Left lung (tissue), 10 donors: Measurements from ENCODE around the gene E4F1. TPM values are rescaled to one million over a fixed set of nuclear protein-coding genes. Genes with fewer than 3 reads are reported as not detected.

Experiments
- ATAC-seq: fragments of 200-7000 bp; cut with Tn5 transposase; one replicate; pipeline ENCODE4 v1.9.1; 2020; ENCODE audit warnings: moderate library complexity
- DNase-seq, 4 donors: peaks; one replicate each; pipeline ENCODE4 v3.0.0-alpha.2; 2013 to 2020
- H3K27ac ChIP-seq, 2 donors: fragments of 200-600 bp; sonication (generic) in 1 of 2; one replicate each; pipeline versions ENCODE4 v1.5.0 to v1.8.0; 2020 to 2021
- H3K27me3 ChIP-seq, 2 donors: fragments of 200-600 bp; sonication (generic) in 1 of 2; one replicate each; pipeline versions ENCODE4 v1.5.0 to v1.8.0; 2020 to 2021
- H3K36me3 ChIP-seq, 2 donors: fragments of 200-600 bp; sonication (generic) in 1 of 2; one replicate each; pipeline versions ENCODE4 v1.5.0 to v1.8.0; 2020 to 2021
- H3K4me1 ChIP-seq, 2 donors: fragments of 200-600 bp; one replicate each; pipeline ENCODE4 v1.8.0; 2021
- H3K4me3 ChIP-seq, 2 donors: fragments of 200-600 bp; sonication (generic) in 1 of 2; one replicate each; pipeline versions ENCODE4 v1.5.0 to v1.8.0; 2020 to 2021; ENCODE audit warnings: mild to moderate bottlenecking in 1 of 2
- H3K9me3 ChIP-seq, 2 donors: fragments of 200-600 bp; sonication (generic) in 1 of 2; one replicate each; pipeline versions ENCODE4 v1.5.0 to v1.8.0; 2020 to 2021
- intact Hi-C, 2 donors: fragments of 100-400 bp; cut with DNase I; formaldehyde crosslinking; loops; one replicate each; pipeline versions ENCODE4 v1.11.2 to v1.14.2; 2022
- polyA plus RNA-seq, 6 donors: library from polyadenylated mRNA; unstranded; fragments of 120-200 nt; gene quantifications; one replicate each; pipeline ENCODE4 v1.2.1, GENCODE V29; 2013; ENCODE audit not compliant: insufficient read length in 6 of 6
- total RNA-seq, 2 donors: library from RNA; stranded (reverse); fragmentation: NEBNext Ultra II Directional; extraction: Animal tissue kit (Norgen Biotek cat#: 25700); gene quantifications; one replicate each; pipeline ENCODE4 v1.2.1, GENCODE V29; 2021
- TF ChIP-seq, protein P1 (sequence below), 2 donors: fragments of 200-600 bp; sonication (generic) in 1 of 2; IDR thresholded peaks; one replicate each; pipeline versions ENCODE4 v1.5.0 to v1.8.0; 2021; ENCODE audit warnings: antibody characterized with exemption in 2 of 2
- donor health status: DM: no; HTN: yes; CAD: no.
- donor health status: DM: no; HTN: no; CAD: no.

The E4F1 gene
- total and polyA plus RNA-seq, 8 donors, result 12.7 to 22.6 (median 17.0) TPM

DNA sequence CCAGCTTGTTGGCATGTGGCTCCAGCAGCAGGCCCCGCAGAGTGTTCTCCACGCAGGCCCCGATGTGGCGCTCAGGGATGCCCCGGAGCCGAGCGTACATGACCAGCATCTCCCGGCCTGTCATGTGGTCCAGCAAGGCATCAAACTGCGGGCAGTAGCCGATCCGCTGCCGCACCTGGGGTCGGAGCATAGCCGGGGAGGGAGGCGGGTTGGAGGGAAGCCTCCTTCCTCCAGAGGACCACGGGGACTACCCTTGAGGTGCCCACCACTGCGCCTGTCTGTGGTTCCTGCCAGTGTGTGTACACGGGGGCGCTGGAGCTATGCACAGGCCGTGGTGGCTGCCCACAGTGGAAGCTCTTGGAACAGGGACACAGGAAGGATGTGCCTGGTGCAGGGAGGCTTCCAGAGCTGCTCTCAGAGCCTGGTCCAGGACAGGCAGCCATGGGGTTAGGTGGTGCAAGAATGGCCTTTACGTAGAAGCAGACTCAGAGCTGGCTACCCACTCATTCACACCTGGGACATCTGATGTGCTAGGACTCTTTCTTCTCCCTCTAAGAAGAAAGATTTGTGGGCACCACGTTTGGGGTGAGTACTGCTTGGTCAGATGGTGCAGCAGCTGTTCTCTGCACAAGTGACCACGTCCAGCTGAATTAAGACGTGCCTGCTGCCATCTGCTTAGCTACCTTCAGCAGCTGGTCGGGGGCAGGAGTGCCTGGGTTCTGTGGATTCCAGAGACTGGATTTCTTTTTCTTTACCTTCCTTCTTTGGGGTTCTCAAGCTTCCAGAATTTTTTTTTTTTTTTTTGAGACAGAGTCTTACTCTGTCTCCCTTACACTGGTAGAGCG, 55.8 kb downstream of the E4F1 start:
- H3K27ac ChIP-seq, result no peak overlapping the region
- ATAC-seq (no peak), DNase-seq (peak in 1 of 4 donors; percentile 63)
- no peaks in the 10 kb centered on the region for H3K9me3 ChIP-seq
- no peaks in the 10 kb centered on the region for H3K4me1 ChIP-seq
- H3K36me3 ChIP-seq, result peaks cover 0 to 85% of the 10 kb centered on the region in 2 donors
- no peaks in the 10 kb centered on the region for H3K27me3 ChIP-seq
- H3K4me3 ChIP-seq, result no peak overlapping the region
- intact Hi-C loops, result no loop called here
- TF ChIP-seq, protein P1, sequence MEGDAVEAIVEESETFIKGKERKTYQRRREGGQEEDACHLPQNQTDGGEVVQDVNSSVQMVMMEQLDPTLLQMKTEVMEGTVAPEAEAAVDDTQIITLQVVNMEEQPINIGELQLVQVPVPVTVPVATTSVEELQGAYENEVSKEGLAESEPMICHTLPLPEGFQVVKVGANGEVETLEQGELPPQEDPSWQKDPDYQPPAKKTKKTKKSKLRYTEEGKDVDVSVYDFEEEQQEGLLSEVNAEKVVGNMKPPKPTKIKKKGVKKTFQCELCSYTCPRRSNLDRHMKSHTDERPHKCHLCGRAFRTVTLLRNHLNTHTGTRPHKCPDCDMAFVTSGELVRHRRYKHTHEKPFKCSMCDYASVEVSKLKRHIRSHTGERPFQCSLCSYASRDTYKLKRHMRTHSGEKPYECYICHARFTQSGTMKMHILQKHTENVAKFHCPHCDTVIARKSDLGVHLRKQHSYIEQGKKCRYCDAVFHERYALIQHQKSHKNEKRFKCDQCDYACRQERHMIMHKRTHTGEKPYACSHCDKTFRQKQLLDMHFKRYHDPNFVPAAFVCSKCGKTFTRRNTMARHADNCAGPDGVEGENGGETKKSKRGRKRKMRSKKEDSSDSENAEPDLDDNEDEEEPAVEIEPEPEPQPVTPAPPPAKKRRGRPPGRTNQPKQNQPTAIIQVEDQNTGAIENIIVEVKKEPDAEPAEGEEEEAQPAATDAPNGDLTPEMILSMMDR (IDR thresholded peaks at IDR 0.05), result no peak

- Histone ChIP-seq H3K27me3 (no peaks in the 10 kb centered on the region), H3K36me3 (peaks cover 0 to 96% of the 10 kb centered on the region in 2 donors), H3K4me1 (no peaks in the 10 kb centered on the region), H3K27ac (no peak overlapping the region), H3K4me3 (no peak overlapping the region), H3K9me3 (no peaks in the 10 kb centered on the region)
- TF ChIP-seq, protein P1 (IDR thresholded peaks at IDR 0.05), result no peak
- DNase-seq (peak in 1 of 4 donors; percentile 65), ATAC-seq (no peak)
- intact Hi-C loops, result no loop called here
Observed at GRCh38 chr16:2280461-2280860, 57.1 kb downstream of the E4F1 start.

DNA sequence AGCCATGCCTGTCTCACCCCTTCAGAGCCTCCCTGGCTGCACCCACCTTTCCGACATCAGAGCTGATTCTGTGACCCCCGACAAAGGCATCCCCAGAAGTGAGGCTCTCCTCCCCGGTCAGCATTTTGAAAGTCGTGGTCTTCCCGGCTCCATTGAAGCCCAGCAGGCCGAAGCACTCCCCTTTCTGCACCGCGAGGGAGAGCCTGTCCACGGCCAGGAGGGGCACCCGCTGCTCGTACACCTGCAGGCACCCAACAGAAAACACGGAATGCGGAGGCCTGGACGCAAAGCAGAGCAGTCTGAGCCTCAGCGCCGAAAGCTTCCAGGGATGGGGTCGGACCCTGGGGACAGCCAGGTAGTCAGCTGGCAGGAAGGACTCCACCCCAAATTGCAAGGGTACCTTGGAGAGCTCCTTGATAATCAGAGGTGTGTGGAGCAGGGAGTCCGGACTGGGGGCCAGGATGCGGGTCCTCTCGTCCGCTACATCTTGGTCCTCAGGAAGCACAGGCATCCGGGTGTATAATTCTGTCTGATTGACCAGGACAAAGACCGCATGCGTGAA, 57.7 kb downstream of the E4F1 start:
- DNase-seq (peak in 1 of 4 donors; percentile 52), ATAC-seq (no peak)
- Histone ChIP-seq H3K27me3 (no peaks in the 10 kb centered on the region), H3K36me3 (peaks cover 0 to 96% of the 10 kb centered on the region in 2 donors), H3K4me1 (no peaks in the 10 kb centered on the region), H3K27ac (no peak overlapping the region), H3K9me3 (no peaks in the 10 kb centered on the region), H3K4me3 (no peak overlapping the region)
- intact Hi-C loops, result no loop called here
- TF ChIP-seq, protein P1 (IDR thresholded peaks at IDR 0.05), result no peak

GRCh38 chr16:2282262-2282661, 58.9 kb downstream of the E4F1 start:
- no peak for ATAC-seq
- Histone ChIP-seq H3K9me3 (no peaks in the 10 kb centered on the region), H3K27me3 (no peaks in the 10 kb centered on the region), H3K4me1 (no peaks in the 10 kb centered on the region), H3K27ac (no peak overlapping the region), H3K36me3 (peaks cover 0 to 96% of the 10 kb centered on the region in 2 donors), H3K4me3 (no peak overlapping the region)
- intact Hi-C loops, result no loop called here
- TF ChIP-seq, protein P1 (IDR thresholded peaks at IDR 0.05), result no peak
- DNase-seq, result no peak

DNA sequence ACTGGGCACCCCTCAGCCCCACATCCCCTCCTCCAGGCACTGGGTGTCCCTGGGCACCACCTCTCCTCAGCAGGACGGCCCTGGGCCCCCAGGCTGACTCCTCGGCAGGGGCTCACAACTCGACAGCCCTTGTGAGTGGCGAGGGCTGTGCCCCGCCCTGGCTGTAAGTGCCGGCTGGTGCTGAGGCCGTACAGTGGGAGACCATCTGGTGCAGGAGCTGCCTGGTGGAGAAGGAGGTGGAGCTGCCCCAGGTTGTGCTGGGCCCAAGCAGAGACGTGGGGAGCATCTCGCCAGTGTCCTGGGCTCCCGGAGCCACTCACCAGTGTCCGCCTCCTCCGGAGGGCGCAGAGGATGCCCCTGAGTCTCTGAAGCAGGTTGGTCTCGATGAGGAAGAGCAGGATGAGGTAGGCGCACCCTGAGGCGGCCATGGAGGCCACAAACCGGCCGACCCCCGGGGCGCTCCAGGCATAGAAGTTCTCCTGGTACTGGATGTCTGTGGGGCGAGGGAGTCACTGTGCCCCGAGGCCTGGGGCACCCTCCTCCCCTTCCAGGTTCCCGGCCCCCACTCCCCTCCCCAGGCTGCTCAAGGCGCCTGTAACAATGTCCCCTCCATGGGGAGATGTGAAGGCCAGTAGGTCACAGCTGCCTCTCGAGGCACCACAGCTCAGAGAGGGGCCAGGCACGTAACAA, 59.6 kb downstream of the E4F1 start:
- H3K27me3 ChIP-seq, result no peaks in the 10 kb centered on the region
- TF ChIP-seq, protein P1 (IDR thresholded peaks at IDR 0.05), result no peak
- H3K9me3 ChIP-seq, result no peaks in the 10 kb centered on the region
- ATAC-seq (no peak), DNase-seq (no peak)
- intact Hi-C loops, result no loop called here
- peaks cover 0 to 94% of the 10 kb centered on the region in 2 donors for H3K36me3 ChIP-seq
- H3K4me1 ChIP-seq, result no peaks in the 10 kb centered on the region
- no peak overlapping the region for H3K4me3 ChIP-seq
- H3K27ac ChIP-seq, result no peak overlapping the region
